Stimulated activated CD8-positive, alpha-beta memory T cell treated with anti-CD3 and anti-CD28 coated beads, Interleukin-4, amount 100 ng/mL, for 24 hours (primary cell): ENCODE measurements around the gene PLEKHA8.

ENCODE experiments used
- DNase-seq: peaks from one replicate; pipeline ENCODE4 v3.0.0-alpha.2; 2020; ENCODE audit warnings: low read depth

The PLEKHA8 gene

GRCh38 chr7:30146127-30146612, 118.0 kb downstream of the PLEKHA8 start:
- DNase-seq = no peak

GRCh38 chr7:30147223-30147622, 119.0 kb downstream of the PLEKHA8 start:
- DNase-seq = no peak

- DNase-seq = no peak
Measured at GRCh38 chr7:30147785-30148184, 119.6 kb downstream of the PLEKHA8 start.

GRCh38 chr7:30148426-30148825, 120.2 kb downstream of the PLEKHA8 start:
- no peak for DNase-seq

- DNase-seq = no peak
Measured at GRCh38 chr7:30148951-30149459, 120.8 kb downstream of the PLEKHA8 start.

GRCh38 chr7:30149640-30150272, 121.5 kb downstream of the PLEKHA8 start:
- DNase-seq = no peak

GRCh38 chr7:30150711-30151110, 122.5 kb downstream of the PLEKHA8 start:
- no peak for DNase-seq

GRCh38 chr7:30154111-30154587, 125.9 kb downstream of the PLEKHA8 start:
- DNase-seq = no peak

GRCh38 chr7:30155481-30155880, 127.3 kb downstream of the PLEKHA8 start:
- no peak for DNase-seq

- DNase-seq = no peak
Measured at GRCh38 chr7:30157204-30157603, 129.0 kb downstream of the PLEKHA8 start.

- no peak for DNase-seq
Measured at GRCh38 chr7:30159163-30159562, 131.0 kb downstream of the PLEKHA8 start.

- no peak for DNase-seq
Measured at GRCh38 chr7:30159698-30160143, 131.5 kb downstream of the PLEKHA8 start.

- no peak for DNase-seq
Measured at GRCh38 chr7:30160329-30160728, 132.1 kb downstream of the PLEKHA8 start.

GRCh38 chr7:30162133-30162532, 133.9 kb downstream of the PLEKHA8 start:
- DNase-seq = no peak

- DNase-seq = no peak
Measured at GRCh38 chr7:30162622-30163124, 134.5 kb downstream of the PLEKHA8 start.

- no peak for DNase-seq
Measured at GRCh38 chr7:30163231-30163894, 135.2 kb downstream of the PLEKHA8 start.

- no peak for DNase-seq
Measured at GRCh38 chr7:30164567-30164966, 136.4 kb downstream of the PLEKHA8 start.

GRCh38 chr7:30165590-30165989, 137.4 kb downstream of the PLEKHA8 start:
- DNase-seq = no peak

- no peak for DNase-seq
Measured at GRCh38 chr7:30166155-30166840, 138.1 kb downstream of the PLEKHA8 start.

GRCh38 chr7:30166841-30167235, 138.6 kb downstream of the PLEKHA8 start:
- DNase-seq = no peak

- no peak for DNase-seq
Measured at GRCh38 chr7:30167901-30168300, 139.7 kb downstream of the PLEKHA8 start.

- no peak for DNase-seq
Measured at GRCh38 chr7:30168835-30169573, 140.8 kb downstream of the PLEKHA8 start.
